HG02798 (cell line): Measurements from ENCODE around the gene BCAR1.

ENCODE experiments used
- ATAC-seq: cut with Tn5 transposase; IDR thresholded peaks from one replicate; pipeline ENCODE4 v1.9.1; 2021; ENCODE audit warnings: mild to moderate bottlenecking; ENCODE audit not compliant: unreplicated experiment, poor library complexity

BCAR1 gene

DNA sequence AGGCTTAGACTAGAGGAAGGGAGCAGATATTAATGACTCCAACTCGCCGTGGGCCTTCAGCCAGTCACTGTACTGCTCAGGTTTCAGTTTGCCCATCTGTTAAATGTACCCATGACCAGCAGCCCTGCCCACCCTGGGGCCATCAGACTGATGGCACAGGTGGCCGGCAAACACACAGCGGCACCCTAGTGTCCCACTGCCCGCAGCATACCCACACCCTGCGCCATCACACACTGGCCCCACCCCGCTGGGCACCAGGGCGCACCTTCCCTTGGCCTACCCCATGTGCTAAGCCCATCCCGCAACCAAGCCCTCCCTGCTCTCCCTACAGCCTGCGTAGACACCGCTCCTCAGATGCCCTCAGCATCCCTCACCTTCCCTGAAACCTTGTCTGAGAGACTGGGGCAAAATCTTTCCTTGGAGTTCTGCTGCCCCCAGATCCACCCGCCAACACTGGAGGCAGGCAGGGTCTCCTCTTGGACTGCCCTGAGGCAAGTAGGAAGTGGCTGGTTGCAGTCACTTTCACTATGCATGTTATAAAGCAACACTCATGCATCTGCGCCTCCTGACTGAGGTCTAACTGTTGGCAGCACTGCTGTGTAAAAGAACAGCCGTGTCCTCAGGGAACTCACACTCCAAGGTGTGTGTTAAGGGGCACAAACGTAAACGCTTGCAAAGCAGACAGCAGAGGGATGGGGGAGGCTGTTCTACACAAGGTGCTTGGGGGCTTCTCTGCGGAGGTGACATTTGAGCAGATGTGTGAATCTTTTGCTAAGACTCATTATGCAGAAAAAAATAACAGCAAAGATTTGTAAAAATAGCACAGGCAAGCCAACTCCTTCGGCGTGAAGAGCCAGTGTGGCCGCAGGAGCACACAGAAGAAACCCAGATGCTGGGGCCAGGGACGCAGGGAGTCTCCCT, 6.7 kb upstream of the BCAR1 start:
- ATAC-seq, result no peak

DNA sequence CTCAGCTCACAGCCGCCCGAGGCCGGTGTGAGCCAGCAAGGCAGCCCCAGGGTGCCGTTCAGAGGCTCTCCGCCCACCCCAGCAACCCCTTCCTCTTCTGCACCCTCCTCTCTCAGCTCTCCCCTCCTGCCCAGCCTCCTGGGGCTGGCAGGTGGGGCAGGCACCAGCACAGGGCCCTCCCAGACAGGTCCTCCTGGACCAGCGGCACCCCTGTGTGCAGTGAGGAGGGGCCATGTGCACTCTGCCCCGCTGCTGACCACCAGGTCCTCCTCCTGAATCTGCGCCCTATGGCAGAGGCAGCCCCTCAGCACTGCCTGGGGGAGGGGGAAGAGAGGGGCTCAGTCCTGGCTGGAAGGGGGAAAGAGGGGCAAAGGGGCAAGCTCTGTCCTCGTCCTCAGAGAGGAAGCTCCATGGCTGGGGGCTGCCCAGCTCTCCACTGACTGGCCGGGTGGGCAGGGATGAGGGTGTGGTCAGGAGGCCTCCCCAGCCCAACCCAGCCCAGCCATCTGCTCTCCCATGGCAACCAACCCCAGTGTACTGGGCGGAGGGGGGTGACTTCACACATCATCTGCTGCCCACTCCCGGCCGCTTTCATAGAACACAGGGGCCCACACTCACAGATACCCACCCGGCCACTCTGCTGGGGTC, 5.4 kb upstream of the BCAR1 start:
- no peak for ATAC-seq

DNA sequence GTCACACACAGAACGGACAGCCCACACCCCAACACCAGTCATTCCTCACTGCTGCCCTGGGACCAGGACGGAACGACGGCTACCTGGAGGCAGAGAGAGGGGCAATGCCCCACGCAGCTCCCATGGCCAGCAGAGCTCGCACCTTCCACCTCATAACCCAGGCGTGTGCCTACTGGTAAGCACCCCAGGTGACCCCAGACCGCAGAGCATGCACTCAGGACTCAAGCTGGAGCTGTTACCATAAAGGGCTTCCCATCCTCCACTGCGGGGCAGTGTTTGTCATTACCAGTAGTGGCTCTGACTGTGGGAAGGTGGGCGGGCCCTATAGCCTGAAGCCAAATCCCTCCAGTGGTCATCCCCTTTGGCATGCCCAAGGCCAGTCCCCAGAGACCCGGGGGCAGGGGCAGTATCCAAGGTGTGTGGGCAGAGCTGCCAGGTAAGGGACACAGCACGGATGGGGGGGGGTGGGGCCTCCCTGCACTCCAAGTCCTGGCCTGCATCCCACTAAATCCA, 4.7 kb upstream of the BCAR1 start:
- ATAC-seq, result no peak

DNA sequence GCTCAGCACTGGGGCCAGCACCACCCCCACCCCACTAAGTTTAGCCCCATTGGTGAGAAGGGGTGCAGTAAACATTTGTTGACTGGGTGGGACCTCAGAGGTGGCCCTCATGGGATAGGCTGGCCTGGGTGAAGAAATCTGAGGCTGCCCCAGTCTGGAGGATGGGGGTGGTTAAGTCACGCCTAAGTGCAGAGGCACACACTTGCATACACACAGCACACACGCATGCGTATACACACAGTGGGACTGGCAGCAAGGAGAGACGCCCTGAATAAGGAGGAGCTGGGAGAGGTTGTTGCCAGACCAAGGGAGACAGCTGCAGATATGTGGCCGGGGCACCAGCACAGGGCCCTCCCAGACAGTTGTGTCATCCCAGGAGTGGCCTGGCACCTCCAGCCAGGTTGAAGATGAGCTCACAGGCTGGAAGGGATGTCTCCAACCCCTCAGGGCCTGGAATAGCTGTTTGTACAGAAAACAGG, 3.0 kb upstream of the BCAR1 start:
- no peak for ATAC-seq

DNA sequence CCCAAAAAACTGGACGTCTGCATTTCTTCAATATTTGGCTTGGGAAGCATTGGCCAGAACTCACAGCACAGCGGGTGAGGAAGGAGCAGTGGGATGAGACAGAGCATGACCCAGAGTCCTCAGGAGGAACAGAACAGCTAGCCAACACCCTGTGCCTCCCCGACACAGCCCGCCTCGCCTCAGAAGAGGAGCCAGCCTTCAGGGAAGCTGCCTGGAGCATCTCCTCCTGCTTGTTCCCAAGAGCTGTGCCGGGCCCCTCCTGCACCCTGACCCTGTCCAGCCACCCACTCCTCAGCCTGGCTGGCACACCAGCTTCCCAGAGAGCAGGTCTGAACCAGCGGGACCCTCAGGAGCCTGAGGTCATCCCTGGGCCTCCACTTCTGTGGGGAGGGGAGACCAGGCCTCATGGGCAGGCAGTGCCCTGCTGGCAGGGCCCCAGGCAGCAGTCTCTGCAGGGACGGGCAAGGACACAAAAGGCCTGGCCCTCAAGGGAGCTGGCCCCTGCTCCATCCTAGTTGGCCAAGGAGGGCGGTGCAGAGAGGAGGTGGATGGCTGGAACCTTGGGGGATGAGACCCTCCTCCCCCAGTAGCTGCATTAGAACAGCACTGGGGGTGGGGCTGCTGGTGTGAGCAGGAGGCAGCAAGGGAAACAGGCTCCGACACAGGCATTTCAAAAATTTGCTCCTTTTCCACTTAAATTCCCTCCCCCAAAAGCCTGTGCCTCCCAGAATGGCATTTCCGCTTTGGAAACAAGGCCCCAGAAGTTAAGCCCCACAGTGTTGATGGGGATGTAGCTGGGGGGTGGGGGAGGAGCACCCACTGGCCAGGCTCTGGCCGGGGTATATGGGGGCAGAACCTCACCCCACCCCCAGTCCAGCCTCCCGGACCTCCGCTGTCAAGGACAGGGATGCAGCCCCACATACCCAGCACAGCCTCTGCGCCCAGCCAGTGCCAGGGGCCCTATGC, 1.8 kb upstream of the BCAR1 start:
- no peak for ATAC-seq

DNA sequence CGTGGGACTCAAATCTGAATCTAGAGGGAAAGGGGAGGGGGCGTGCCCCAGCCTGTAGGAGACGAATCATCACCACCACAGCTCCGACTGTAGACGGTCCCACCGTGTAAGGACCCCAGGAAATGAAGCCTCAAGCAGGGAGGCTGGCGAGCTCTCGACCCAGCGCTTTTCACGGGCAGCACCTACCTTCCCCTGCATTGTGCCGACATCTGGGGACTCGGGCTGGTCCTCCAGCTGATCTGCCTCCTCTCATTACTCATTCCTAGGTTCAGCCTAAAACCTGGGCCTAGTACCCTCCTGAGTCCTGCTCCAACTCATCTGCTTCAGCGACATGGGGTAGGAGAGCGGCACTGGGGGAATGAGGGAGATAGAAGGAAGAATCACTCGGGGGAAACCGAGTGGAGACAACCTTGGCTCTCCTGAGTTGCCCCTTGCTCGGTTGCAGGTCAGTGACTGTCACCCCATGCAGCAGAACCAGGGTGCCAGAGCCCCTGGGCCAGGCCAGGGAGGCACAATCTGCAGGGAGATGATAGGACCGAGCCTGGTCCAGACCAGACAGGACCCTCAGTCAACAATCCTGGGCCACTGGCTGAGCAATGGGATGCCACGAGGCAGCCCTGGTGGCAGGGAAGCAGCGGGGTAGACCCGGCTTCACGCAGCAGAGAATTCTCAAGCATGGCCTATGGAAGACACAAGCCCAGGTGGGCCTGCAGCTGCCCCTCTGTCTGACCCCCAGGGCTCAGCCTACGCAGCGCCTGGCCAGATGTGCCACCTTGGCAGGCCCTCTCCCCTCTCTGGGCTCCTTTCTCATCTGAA, 833 bp upstream of the BCAR1 start:
- ATAC-seq, result no peak

DNA sequence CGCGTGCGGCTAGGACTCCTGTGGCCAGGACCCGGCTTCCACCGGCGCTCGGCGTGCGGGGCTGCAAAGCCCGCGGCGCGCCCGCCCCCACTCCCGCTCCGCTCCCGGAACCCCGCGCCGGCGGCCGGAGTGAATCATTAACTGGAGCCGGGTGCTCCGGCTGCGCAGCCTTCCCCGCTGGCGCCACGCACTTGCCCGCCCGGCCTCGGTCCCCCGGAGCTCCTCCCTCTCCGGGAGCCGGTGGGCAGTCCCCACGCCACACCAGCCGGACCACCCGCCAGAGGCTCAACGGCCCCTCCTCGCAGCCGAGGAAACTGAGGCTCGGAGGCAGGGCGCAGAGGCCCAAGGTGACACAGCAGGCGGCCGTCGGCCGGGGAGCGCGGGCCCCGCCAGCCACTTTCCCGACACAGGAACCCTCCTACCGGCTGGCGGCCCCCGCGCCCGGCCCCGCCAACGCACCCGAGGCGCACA, 580 bp downstream of the BCAR1 start:
- peak; percentile 32 for ATAC-seq

DNA sequence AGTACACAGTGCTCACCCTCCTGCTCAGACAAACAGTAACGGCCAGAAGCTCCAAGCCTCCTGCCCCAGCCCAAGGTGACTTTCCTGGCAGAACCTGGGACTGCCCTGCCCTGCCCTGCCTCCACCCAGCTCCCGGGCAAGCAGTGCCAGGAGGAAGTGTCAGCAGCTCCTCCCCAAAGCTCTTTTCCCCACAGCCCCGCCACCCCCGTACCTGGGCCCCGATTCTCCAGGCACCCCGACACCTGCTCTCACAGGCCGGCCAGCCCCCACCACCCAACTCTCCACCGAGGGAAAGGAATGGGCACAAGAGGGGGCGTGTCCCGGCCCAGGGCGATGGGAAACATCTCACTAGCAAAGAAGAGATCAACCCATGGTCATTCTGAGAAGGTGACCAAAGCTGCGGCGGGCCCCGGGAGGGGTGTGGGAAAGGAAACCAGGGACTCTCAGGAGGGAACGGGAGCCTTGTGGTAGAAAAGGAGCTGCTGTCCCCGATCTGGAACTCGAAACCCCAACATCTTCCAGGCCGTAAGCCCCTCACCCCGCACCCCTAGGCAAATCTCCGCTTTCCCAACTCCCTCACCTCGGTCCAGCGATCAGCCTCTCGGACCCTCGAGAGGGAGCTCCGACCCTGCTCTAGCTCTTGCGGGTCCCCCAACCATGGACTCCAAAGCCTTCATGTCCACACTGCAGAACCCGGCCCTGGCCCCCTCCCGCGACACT, 1.2 kb downstream of the BCAR1 start:
- no peak for ATAC-seq

DNA sequence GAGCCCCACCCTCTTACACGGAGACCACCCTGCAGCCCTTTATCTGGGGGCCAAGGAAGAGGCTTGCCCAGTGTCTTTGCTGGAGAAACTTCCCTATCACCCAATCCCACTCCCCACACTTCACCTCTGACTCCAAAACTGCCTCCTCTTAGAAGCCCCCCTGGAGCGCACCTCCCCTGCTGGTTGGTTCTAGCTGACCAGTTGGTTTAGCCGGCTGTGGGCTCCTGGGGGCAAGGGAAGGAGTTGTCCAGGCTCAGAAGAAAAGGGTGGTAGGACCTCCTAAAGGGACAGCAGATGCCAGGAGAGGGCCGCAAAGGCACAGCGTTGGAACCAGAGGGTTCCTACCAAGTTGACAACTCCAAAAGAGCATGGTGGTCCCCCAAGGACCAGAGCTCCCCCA, 2.0 kb downstream of the BCAR1 start:
- no peak for ATAC-seq

DNA sequence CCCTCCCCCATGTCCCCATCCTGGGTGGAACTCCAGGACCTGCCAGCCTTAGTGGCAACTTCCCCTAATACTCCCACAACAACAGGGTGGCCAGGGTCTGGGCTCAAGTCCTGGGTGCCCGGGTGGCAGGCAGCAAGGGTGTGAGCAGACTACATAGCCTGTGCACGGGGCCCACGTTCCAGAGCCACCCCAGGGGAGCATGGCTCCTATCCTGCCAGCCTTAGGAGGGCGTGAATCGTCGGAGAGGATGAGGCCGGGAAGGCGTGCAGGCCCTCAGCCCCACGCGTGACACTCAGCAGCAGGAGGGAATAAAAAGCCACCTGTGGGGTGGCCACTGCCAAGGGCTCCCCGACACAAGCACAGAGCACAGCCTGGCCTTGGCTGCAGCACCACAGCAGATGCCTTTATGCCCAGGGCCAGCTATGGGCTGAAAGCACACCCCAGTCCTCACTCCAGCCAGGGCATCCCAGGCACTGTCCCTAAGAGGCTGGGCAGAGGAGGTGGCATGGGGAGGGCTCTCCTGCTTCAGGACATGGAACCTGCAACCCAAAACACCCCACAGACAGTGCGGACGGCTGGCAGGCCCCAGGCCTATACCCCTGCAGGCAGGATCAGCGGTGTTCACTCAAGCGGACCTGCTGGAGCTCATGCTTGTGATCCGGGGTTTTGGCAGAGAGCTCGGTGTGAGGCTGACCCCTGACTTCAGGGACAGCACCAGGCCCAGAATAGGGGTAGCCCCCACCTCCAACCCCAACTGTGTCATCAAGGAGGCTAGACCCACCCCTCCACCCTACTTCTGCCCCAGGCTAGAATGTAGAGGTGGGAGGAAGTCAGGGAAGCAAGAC, 2.7 kb downstream of the BCAR1 start:
- no peak for ATAC-seq

DNA sequence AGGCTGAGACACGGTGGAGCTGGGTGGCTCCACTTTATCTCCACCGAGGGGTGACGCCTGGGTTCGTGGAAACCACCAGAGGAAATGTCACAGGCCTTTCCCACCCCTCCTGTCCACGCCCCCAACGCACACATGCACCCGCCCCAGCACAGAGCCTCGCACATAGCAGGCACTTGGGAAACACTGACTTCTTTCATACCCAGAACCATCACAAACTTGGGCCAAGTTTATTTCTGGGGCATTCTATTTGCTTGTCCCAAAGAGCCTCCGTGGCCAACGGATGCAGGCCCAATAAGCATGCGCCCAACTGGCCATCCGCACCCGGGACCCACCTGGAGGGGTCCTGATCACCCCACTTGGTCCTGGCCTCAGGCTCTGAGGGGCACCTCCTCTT, 3.3 kb downstream of the BCAR1 start:
- ATAC-seq, result no peak

DNA sequence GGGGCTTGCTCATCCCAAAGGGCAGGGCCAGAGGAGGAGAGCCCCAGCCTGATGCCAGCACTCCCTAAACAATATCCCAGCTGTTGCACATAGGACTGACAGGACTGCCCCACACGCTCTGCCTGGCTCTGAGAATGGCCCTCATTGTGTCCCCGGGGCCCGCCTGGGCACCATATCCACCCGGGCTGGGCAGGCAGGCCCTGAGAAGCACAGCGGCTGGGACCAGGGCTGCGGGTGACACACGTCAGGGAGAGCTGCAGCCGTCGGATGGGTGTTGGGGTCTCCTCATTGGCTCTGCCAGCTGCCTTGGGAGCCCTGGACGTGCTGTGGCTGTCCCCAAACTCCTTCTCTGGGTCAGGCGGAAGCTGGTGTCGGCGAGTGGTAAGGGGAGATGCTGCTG, 4.2 kb downstream of the BCAR1 start:
- no peak for ATAC-seq

DNA sequence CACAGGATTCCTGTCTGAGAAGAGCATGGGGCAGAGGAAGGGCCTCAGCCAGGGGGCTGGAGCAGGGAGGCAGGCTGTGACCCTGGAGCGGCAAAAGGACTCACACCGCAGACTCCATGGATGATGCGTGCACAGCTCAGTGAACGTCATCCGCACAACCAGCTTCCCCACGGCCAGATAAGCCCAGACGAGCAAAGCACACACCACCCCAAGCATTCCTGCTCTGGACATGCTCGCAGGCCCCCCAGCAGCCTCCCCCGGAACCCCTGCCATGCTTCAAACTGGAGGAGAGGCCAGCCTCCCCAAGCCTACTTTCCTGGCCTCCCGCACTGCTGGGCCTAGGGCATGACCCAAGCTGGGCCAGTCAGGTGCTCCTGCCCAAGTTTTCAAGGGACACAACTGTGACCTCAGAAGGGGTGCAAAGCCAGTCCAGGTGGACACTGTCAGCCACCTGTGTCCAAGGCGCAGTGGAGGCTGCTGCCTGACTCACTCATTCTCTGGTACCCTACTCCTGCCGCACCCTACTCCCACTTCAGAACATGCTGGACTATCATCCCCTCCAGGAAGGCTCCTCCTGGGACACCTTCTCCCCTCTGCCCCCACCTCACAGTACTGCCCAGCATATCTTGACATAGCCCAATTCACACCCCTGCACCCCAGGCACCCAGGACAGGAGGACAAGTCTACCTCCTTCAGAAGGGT, 4.8 kb downstream of the BCAR1 start:
- ATAC-seq, result no peak

DNA sequence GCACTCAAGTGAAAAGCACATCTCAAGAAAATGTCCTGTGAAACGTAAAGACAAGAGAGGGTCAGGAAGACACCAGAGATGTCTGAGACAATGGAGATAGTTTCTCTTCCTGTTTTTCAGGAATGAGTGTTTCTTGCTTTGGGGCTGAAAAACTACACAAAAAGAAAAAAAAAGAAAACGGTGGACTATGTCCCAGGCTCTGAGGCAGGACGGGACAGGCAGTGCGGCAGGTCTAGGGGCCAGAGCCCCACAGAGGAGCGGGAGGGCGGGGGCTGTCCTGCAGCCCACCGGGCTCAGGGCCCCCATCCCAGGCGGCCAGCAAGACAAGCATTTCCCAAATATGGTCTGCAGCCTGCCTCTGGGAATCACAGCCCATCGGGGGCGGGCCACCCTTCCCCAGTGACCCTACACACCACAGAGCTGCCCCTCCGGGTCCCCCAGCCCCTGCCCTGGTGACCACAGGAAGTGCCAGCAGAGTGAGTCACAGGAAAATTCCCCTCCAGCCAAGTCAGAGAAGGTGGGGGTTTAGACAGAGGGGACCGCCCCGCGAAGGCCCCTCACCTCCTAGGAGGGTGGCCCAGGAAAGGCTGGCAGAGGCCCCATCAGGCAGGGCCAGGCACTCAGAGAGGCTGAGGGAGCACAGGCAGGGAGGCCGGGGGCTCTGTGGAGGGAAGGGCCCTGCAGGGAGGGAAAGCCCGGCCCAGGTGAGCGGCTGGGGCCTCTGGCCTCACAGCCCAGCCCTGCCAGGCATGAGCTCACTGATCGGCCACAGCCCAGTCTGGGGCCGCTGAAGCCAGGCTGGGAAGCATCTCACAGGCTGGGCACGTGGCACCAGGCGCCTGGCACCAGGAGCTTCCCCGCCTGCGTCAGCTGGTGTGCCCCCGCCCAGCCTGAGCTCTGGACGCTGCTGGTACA, 6.3 kb downstream of the BCAR1 start:
- ATAC-seq, result peak; percentile 38

DNA sequence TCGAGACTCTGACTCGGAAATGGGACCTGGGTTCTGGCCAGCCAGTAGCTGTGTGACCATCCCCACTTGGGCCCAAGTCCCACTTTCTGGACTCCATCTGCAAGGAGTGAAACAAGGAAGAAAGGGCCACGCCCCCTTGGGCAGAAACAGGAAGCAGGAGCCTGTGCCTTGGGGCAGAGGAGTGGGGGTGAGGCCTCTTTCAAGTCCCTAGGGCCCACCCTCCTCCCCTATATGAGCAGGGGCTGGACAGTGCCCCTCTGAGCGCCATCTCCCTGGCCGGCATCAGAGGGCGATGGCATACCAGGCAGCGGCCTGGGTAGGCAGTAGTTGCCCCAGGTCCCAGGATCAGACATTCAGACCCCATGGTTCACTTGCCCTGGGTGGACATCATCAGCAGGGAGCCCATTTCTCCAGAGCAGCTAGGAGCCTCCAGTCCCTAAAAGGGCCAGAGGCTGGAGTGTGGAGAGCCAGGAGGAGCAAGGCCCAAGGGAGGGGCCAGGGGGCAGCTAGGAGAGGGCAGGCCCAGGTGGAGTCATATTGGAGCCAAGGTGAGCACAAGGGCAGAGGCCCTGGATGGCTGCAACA, 7.1 kb downstream of the BCAR1 start:
- peak; percentile 9 for ATAC-seq

DNA sequence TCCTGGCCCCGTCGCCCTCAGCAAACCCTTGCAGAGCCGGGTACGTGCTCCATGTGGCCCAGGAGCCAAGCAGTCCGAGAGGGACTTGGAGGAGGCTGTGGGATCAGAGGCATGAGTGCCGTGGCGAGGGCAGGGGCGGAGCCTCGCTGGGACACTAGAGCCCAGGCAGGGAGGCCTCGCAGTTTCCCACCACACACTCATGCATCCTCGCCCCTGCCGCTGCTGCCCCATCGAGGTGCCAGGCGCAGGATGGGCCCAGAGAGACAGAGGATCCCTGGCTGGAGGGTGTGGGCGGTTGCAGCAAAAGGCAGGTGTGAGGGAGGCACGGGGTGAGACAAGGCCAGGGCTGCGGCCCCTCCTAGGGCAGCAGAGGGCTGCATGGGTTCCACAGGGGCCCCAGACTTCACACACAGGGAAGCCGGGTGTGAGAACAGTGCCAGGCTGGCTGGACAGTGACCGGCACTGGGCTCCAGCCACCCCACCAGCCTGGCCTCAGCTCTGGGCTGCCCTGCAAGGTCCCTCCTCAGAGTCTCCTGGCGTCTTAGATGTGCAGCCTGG, 7.7 kb downstream of the BCAR1 start:
- no peak for ATAC-seq
